SK-N-SH (cell line): Measurements from ENCODE around the gene ACKR3. TPM values are rescaled to one million over a fixed set of nuclear protein-coding genes. Genes with fewer than 3 reads are reported as not detected.

Source experiments
- CTCF ChIA-PET: fragments of 300-600, 350-600 bp; formaldehyde crosslinking; extraction: SDS; loops from one replicate; lab custom pipeline; 2021; lab: Yijun Ruan, JAX
- POLR2A ChIA-PET: fragments of 350-600 bp; sonication (Branson Sonifier 250); formaldehyde crosslinking; extraction: SDS; loops from one replicate; lab custom pipeline; 2020; ENCODE audit warnings: antibody characterized with exemption, inconsistent platforms; lab: Yijun Ruan, JAX
- DNase-seq: peaks from one replicate; pipeline ENCODE4 v3.0.0; 2012
- H2AFZ ChIP-seq: fragments of 200-600 bp; sonication (generic); 2 replicates; pipeline ENCODE4 v1.8.1; 2016; ENCODE audit warnings: antibody characterized with exemption, mild to moderate bottlenecking, low read depth
- H3F3A ChIP-seq: fragments of 200-600 bp; sonication (generic); replicated peaks from 2 replicates; pipeline ENCODE3; 2016; ENCODE audit warnings: antibody characterized with exemption, mild to moderate bottlenecking; ENCODE audit not compliant: insufficient read depth
- H3K27ac ChIP-seq, 2 experiments: fragments of 200-500 bp in 1 of 2; fragments of 200-600 bp in 1 of 2; sonication (Bioruptor generic) in 1 of 2; sonication (generic), shearing (Covaris generic) in 1 of 2; 2 replicates each; pipeline versions ENCODE4 v1.5.1 to v1.6.1; 2014 to 2016; ENCODE audit warnings: low read depth in 2 of 2, inconsistent platforms in 1 of 2, low read length in 1 of 2, mild to moderate bottlenecking in 1 of 2, mixed read lengths in 1 of 2
- H3K27me3 ChIP-seq: fragments of 200-600 bp; sonication (generic), shearing (Covaris generic); 2 replicates; pipeline ENCODE4 v1.6.1; 2016; ENCODE audit warnings: mixed run types; ENCODE audit not compliant: insufficient read depth
- H3K36me3 ChIP-seq, 2 experiments: fragments of 200-500 bp in 1 of 2; fragments of 200-600 bp in 1 of 2; sonication (Bioruptor generic) in 1 of 2; sonication (generic) in 1 of 2; replicated peaks in 1 of 2; 2 replicates each; pipeline versions ENCODE3 to v1.5.1; 2014 to 2016; ENCODE audit warnings: low read length in 1 of 2, mild to moderate bottlenecking in 1 of 2; ENCODE audit not compliant: insufficient read depth in 2 of 2, control insufficient read depth in 1 of 2
- H3K4me1 ChIP-seq, 2 experiments: fragments of 200-500 bp in 1 of 2; fragments of 200-600 bp in 1 of 2; sonication (Bioruptor generic) in 1 of 2; sonication (generic), shearing (Covaris generic) in 1 of 2; 2 replicates each; pipeline versions ENCODE4 v1.5.1 to v1.6.1; 2014 to 2016; ENCODE audit warnings: low read depth in 1 of 2, low read length in 1 of 2, mixed run types in 1 of 2; ENCODE audit not compliant: insufficient read depth in 2 of 2, control insufficient read depth in 1 of 2
- H3K4me2 ChIP-seq: fragments of 200-600 bp; sonication (generic), shearing (Covaris generic); 2 replicates; pipeline ENCODE4 v1.6.1; 2017; ENCODE audit warnings: mixed run types
- H3K4me3 ChIP-seq, 2 experiments: fragments of 200-500 bp in 1 of 2; fragments of 200-600 bp in 1 of 2; sonication (Bioruptor generic) in 1 of 2; sonication (generic), shearing (Covaris generic) in 1 of 2; 2 replicates each; pipeline versions ENCODE4 v1.5.1 to v1.8.1; 2014 to 2016; ENCODE audit warnings: low read depth in 2 of 2, inconsistent platforms in 1 of 2, low read length in 1 of 2, mild to moderate bottlenecking in 1 of 2, mixed read lengths in 1 of 2, moderate library complexity in 1 of 2
- H3K79me2 ChIP-seq: fragments of 200-600 bp; sonication (generic); 2 replicates; pipeline ENCODE4 v1.8.1; 2017; ENCODE audit warnings: mild to moderate bottlenecking; ENCODE audit not compliant: insufficient read depth
- H3K9ac ChIP-seq: fragments of 200-600 bp; sonication (generic); 2 replicates; pipeline ENCODE4 v1.6.1; 2017; ENCODE audit warnings: mixed run types
- H3K9me2 ChIP-seq: fragments of 200-600 bp; sonication (generic); 2 replicates; pipeline ENCODE4 v1.6.1; 2017; ENCODE audit warnings: mixed run types
- H3K9me3 ChIP-seq: fragments of 200-600 bp; sonication (generic); 2 replicates; pipeline ENCODE4 v1.6.1; 2017; ENCODE audit warnings: mixed run types, mild to moderate bottlenecking, moderate library complexity
- H4K20me1 ChIP-seq: fragments of 200-600 bp; sonication (generic); 2 replicates; pipeline ENCODE4 v1.6.1; 2017; ENCODE audit warnings: mild to moderate bottlenecking, mixed run types; ENCODE audit not compliant: insufficient read depth
- CHD2 ChIP-seq: fragments of 150-350 bp; IDR thresholded peaks from 2 replicates; pipeline ENCODE4 v1.6.1; 2018; ENCODE audit warnings: low read length; ENCODE audit not compliant: partially characterized antibody
- ELF1 ChIP-seq: IDR thresholded peaks from 2 replicates; pipeline ENCODE4 v1.4.0; 2012
- EP300 ChIP-seq, 2 experiments: IDR thresholded peaks; 2 replicates each; pipeline versions ENCODE4 v1.4.0 to v1.6.1; 2012; ENCODE audit warnings: borderline replicate concordance in 1 of 2, low read depth in 1 of 2, low read length in 1 of 2
- EZH2phosphoT487 ChIP-seq: fragments of 200-600 bp; sonication (generic); IDR thresholded peaks from 2 replicates; pipeline ENCODE4 v1.6.1; 2017; ENCODE audit warnings: low read depth, mixed run types, mild to moderate bottlenecking, antibody characterized with exemption, moderate library complexity, borderline replicate concordance
- FOSL2 ChIP-seq: IDR thresholded peaks from 2 replicates; pipeline ENCODE4 v1.4.0; 2012; ENCODE audit warnings: low read depth, mild to moderate bottlenecking, moderate library complexity, borderline replicate concordance
- FOXJ3 ChIP-seq: sonication (generic); formaldehyde crosslinking; IDR thresholded peaks from 2 replicates; pipeline ENCODE4 v1.5.1; 2020; ENCODE audit warnings: mild to moderate bottlenecking, missing genetic modification reagents
- GABPA ChIP-seq: IDR thresholded peaks from 2 replicates; pipeline ENCODE4 v1.4.0; 2012; ENCODE audit warnings: low read depth, mild to moderate bottlenecking
- GATA2 ChIP-seq: sonication (generic); formaldehyde crosslinking; IDR thresholded peaks from 2 replicates; pipeline ENCODE4 v1.5.0; 2020; ENCODE audit warnings: mild to moderate bottlenecking, missing genetic modification reagents
- NFIC ChIP-seq: IDR thresholded peaks from 2 replicates; pipeline ENCODE4 v1.4.0; 2012; ENCODE audit warnings: borderline replicate concordance
- POLR2AphosphoS5 ChIP-seq: IDR thresholded peaks from 2 replicates; pipeline ENCODE4 v1.6.1; 2012; ENCODE audit warnings: low read depth, low read length
- RFX5 ChIP-seq: IDR thresholded peaks from 2 replicates; pipeline ENCODE4 v1.6.1; 2012; ENCODE audit warnings: mild to moderate bottlenecking, improper control_type of control experiment, low read length
- TAF1 ChIP-seq: IDR thresholded peaks from 2 replicates; pipeline ENCODE4 v1.6.1; 2012; ENCODE audit warnings: low read depth, mild to moderate bottlenecking, low read length, moderate library complexity, borderline replicate concordance
- TCF12 ChIP-seq: IDR thresholded peaks from 2 replicates; pipeline ENCODE4 v1.4.0; 2012
- TEAD4 ChIP-seq: IDR thresholded peaks from 2 replicates; pipeline ENCODE4 v1.4.0; 2012; ENCODE audit warnings: mild to moderate bottlenecking, borderline replicate concordance; ENCODE audit not compliant: insufficient read depth
- WGBS: methylation state at CpG from one replicate; pipeline ENCODE4 v1.1.6; 2017; ENCODE audit warnings: low lambda C conversion rate; 5-methylcytosine and 5-hydroxymethylcytosine counted together
- polyA plus RNA-seq, 3 experiments: library from polyadenylated mRNA; depleted of rRNA; stranded (reverse); fragments of >200 nt; gene quantifications; 2 replicates each; pipeline ENCODE4 v1.2.3, GENCODE V29; 2012
- TF ChIP-seq, protein P1 (sequence below): IDR thresholded peaks from 2 replicates; pipeline ENCODE4 v1.4.0; 2012; ENCODE audit warnings: low read depth, borderline replicate concordance
- TF ChIP-seq, protein P2 (sequence below): IDR thresholded peaks from 2 replicates; pipeline ENCODE4; 2012
- TF ChIP-seq, protein P3 (sequence below): IDR thresholded peaks from 2 replicates; pipeline ENCODE4 v1.4.0; 2012; ENCODE audit warnings: low read depth, borderline replicate concordance

Gene ACKR3
- polyA plus RNA-seq, 1 of the 3 experiments (the other 2 are of a cell fraction): not detected

DNA sequence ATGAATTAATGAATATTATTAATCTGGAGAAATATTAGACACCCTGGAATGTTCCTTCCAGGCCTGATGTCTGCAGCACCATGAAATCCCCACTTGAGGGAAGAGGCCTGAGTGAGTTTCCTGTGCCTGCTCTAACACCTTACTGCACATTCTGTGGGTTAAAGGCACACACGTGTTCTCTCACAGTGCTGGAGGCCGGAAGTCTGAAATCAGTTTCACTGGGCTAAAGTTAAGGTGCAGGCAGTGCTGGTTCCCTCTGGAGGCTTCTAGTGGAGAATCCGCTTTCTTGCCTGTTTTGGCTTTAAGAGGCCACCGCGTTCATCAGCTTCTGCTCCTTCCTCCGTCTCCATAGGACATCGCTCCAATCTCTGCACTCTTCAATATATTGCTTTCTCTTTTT lies 48.7 kb downstream of the ACKR3 start:
- no peak for DNase-seq
- Histone ChIP-seq H2AFZ (no peak overlapping the region), H3K27ac (no peak overlapping the region), H4K20me1 (no peaks in the 10 kb centered on the region), H3K4me2 (no peak overlapping the region), H3K27me3 (peaks cover 12% of the 10 kb centered on the region; the same call in 1 of the 2 replicates), H3K4me3 (no peak overlapping the region), H3F3A (no peaks in the 10 kb centered on the region), H3K36me3 (no peaks in the 10 kb centered on the region), H3K9ac (no peak overlapping the region), H3K79me2 (no peaks in the 10 kb centered on the region), H3K4me1 (no peaks in the 10 kb centered on the region), H3K9me3 (no peaks in the 10 kb centered on the region), H3K9me2 (no peaks in the 10 kb centered on the region)
- ChIA-PET CTCF (no interaction called here), POLR2A (no interaction called here)
- no peak for TF ChIP-seq EZH2phosphoT487
- no peak for TF ChIP-seq POLR2AphosphoS5
- TF ChIP-seq TEAD4: no peak
- TF ChIP-seq, protein P1, sequence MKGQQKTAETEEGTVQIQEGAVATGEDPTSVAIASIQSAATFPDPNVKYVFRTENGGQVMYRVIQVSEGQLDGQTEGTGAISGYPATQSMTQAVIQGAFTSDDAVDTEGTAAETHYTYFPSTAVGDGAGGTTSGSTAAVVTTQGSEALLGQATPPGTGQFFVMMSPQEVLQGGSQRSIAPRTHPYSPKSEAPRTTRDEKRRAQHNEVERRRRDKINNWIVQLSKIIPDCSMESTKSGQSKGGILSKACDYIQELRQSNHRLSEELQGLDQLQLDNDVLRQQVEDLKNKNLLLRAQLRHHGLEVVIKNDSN: no peak
- TF ChIP-seq GATA2 (CRISPR knock-in tag): no peak
- no peak for TF ChIP-seq ELF1
- no peak for TF ChIP-seq GABPA
- no peak for TF ChIP-seq TCF12
- WGBS: 42% methylated on average over 7 of the region's 7 CpGs

DNA sequence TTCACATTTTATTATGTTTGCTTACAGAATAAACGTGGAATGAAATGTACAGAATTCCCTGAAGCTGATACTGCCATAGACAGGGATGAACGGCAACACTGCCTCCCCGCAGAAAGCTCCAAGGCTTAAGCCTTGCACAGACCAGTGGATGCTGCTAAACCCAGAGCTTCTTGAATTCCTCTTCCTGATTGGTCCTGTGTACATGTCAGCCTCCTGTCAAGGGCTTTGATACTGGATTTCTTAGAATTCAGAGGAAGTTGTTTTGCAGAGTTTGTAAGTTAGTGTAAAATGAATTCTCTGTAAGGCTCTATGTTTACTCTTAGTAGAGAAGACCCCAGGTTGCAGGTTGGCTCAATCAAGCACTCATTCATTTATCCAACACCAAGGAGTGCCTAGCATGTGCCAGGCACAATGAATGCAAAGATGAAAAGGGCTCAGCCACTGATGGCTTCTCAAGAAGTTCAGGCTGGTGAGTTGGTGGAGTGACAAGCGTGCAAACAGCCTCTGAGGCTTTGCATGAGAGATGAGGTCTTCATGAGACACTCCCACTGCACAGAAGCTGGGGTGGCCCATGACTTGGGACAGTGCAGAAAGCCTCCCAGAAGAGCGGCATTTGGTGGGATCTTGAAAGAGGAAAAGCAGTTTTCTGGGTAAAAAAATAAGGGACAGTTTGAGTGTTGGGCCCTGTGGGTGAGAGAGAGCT lies 50.4 kb downstream of the ACKR3 start:
- H2AFZ ChIP-seq: no peak overlapping the region

More for the DNA sequence above, 50.4 kb downstream of the ACKR3 start:
- H3K4me1 ChIP-seq: no peaks in the 10 kb centered on the region
- TF ChIP-seq RFX5 (no peak), NFIC (no peak), FOXJ3 (CRISPR knock-in tag) (no peak), GABPA (no peak), EP300 (IDR thresholded peaks at IDR 0.05; ENCODE audit: borderline replicate concordance in 1 of 2, low read depth in 1 of 2, low read length in 1 of 2) (no peak), FOSL2 (no peak), TAF1 (no peak), CHD2 (no peak)
- TF ChIP-seq, protein P2, sequence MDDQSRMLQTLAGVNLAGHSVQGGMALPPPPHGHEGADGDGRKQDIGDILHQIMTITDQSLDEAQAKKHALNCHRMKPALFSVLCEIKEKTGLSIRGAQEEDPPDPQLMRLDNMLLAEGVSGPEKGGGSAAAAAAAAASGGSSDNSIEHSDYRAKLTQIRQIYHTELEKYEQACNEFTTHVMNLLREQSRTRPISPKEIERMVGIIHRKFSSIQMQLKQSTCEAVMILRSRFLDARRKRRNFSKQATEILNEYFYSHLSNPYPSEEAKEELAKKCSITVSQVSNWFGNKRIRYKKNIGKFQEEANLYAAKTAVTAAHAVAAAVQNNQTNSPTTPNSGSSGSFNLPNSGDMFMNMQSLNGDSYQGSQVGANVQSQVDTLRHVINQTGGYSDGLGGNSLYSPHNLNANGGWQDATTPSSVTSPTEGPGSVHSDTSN: no peak
- TF ChIP-seq, protein P3, sequence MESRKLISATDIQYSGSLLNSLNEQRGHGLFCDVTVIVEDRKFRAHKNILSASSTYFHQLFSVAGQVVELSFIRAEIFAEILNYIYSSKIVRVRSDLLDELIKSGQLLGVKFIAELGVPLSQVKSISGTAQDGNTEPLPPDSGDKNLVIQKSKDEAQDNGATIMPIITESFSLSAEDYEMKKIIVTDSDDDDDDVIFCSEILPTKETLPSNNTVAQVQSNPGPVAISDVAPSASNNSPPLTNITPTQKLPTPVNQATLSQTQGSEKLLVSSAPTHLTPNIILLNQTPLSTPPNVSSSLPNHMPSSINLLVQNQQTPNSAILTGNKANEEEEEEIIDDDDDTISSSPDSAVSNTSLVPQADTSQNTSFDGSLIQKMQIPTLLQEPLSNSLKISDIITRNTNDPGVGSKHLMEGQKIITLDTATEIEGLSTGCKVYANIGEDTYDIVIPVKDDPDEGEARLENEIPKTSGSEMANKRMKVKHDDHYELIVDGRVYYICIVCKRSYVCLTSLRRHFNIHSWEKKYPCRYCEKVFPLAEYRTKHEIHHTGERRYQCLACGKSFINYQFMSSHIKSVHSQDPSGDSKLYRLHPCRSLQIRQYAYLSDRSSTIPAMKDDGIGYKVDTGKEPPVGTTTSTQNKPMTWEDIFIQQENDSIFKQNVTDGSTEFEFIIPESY: no peak
- no peaks in the 10 kb centered on the region for H3K79me2 ChIP-seq
- DNase-seq: no peak
- no peak overlapping the region for H3K27ac ChIP-seq
- 13% methylated on average over 5 of the region's 5 CpGs for WGBS
- H3F3A ChIP-seq: no peaks in the 10 kb centered on the region
- no peak overlapping the region for H3K4me3 ChIP-seq
- no peak overlapping the region for H3K4me2 ChIP-seq
- no peaks in the 10 kb centered on the region for H3K9me2 ChIP-seq
- H4K20me1 ChIP-seq: no peaks in the 10 kb centered on the region
- CTCF ChIA-PET: no interaction called here
- H3K36me3 ChIP-seq: no peaks in the 10 kb centered on the region
- POLR2A ChIA-PET: no interaction called here
- no peak overlapping the region for H3K9ac ChIP-seq
- H3K27me3 ChIP-seq: peaks cover 7% of the 10 kb centered on the region; the same call in 1 of the 2 replicates
- no peaks in the 10 kb centered on the region for H3K9me3 ChIP-seq
